ENCODE results near the gene MBLAC2.

Gene MBLAC2

GRCh38 chr5:90461288-90461687, 13.3 kb downstream of the MBLAC2 start:
- no peak for DNase-seq (ENCODE audit: low spot score)

GRCh38 chr5:90446961-90447360, 27.6 kb downstream of the MBLAC2 start:
- DNase-seq (ENCODE audit: low spot score) = no peak

DNA sequence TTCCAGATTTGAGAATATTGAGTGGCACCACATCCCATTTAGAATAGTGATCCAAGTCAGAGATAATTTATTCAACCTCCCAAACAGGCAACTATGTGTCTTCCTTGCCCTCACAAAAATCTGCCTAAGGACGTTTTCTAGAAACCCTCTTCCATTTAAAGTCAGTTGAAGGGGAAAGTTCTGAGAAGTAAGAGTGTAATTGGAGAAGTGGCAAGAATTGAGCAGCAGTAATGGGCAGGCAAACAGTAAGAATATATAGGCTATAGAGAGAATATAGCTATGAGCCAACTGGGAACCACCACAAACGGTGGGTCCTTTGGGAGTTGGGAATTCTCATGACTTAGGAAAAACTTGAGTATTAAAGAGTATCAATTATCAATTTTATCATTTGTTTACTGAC, 33.9 kb downstream of the MBLAC2 start:
- DNase-seq (ENCODE audit: low spot score) = no peak

GRCh38 chr5:90438100-90438499, 36.5 kb downstream of the MBLAC2 start:
- DNase-seq (ENCODE audit: low spot score) = no peak

- DNase-seq (ENCODE audit: low spot score) = no peak
Measured at GRCh38 chr5:90437663-90438062, 36.9 kb downstream of the MBLAC2 start.

- DNase-seq (ENCODE audit: low spot score) = peak; percentile 2
Measured at GRCh38 chr5:90434116-90434714, 40.4 kb downstream of the MBLAC2 start.

- DNase-seq (ENCODE audit: low spot score) = no peak
Measured at GRCh38 chr5:90424245-90424644, 50.3 kb downstream of the MBLAC2 start.

DNA sequence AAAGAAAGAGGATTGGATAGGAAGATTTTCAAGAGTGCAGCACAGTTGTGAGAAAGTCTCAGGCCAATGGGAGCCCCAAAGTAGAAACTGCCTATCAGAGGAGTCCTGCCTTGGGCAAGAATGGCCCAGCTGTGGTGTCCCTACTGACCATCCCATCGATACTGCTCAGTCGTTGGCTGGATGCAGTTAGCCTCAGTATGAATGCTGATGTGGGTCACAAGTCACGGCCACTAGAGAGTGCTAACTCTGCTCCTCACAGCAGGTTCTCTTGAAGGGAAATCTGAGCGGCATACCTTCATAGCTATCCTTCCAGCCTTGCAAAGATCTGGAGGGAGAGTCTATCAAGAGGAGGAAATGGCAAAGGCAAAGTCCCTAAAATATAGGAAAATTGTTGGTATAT, 53.4 kb downstream of the MBLAC2 start:
- peak; percentile 3 for DNase-seq (ENCODE audit: low spot score)

DNA sequence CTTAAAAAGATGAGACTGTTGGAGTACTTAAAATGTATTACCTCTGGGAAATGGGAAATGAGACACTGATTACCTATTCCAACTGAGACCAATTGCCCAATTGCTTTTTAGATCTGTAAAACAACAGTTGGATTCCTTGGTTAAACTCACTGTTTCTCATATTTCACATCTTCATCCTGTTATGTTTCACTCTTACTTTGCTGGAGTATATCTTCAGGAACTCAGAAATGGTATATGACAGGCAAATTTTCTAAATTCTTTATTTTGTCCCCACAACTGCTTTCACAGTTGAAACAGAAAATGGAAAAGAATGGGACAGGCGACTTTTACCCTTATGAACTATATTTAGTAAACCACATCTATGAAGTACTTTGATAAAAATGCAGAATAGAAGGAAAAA, 56.4 kb downstream of the MBLAC2 start:
- DNase-seq (ENCODE audit: low spot score) = no peak

- no peak for DNase-seq (ENCODE audit: low spot score)
Measured at GRCh38 chr5:90410178-90410762, 64.3 kb downstream of the MBLAC2 start.

DNA sequence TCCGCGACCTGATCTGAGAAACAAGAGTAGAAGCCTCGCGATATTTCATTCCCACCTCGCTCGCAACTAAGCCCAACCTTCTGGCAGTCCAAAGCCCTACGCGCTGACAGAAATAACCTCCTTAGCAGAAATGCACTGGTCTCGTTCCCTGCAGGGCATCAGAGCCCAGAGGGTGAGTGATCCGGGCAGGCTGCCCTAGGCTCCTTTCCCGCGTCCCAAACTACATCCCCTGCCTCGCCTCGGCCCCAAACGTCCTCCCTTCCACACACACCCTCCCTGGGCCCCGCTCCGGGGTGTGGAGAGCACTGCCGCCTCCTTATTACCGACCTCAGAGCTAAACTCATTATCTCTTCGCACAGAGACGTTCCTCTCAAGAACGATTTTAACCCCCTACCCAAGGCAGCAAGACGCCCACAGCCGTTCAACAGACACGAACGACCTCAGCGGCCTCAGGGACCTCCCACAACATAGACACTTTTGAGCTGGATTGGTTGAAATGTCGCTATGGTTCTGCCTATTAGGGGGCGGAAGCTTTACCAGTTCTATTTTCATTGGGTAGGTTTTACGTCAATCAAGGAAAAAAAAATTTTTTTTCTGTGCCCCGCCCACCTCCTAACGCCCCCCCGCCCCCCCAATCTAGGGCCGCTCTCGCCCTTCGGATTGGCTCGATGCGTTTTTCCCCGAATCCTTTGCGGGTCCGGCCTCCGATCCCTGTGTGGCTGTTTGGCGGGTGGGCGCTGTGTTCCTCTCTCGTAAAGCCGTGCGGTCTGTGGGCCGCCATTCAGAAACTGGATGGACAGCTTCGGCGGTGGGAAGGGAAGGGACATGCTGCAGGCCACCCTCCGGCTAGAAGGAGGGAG, 65.0 kb downstream of the MBLAC2 start, which contains the start of gene CETN3:
TSS of gene CETN3 (minus strand) at position 439 of the 860 bp plus-strand sequence. CDS start at position 344, 95 bp downstream.
- peak; percentile 95 for DNase-seq (ENCODE audit: low spot score)

- DNase-seq (ENCODE audit: low spot score) = peak; percentile 43
Measured at GRCh38 chr5:90408571-90409317, 65.8 kb downstream of the MBLAC2 start.

Measured in SW480 (cell line).